ENCODE measurements around the gene LRGUK. TPM values are rescaled to one million over a fixed set of nuclear protein-coding genes. Genes with fewer than 3 reads are reported as not detected.

The LRGUK gene
- total RNA-seq, 3 donors from 2014 or later: 0.19 to 1.2 (median 0.47) TPM

Other genes with a start within 250 kb of the LRGUK start
- 10 to 100 TPM in 1 of 3 donors, 1 to 10 TPM in 2; 6.1 to 14.1 (median 9.0) TPM for gene SLC35B4, start 189.6 kb downstream of the LRGUK start, total RNA-seq